Measurements from ENCODE around the gene RNF141.

Gene RNF141

DNA sequence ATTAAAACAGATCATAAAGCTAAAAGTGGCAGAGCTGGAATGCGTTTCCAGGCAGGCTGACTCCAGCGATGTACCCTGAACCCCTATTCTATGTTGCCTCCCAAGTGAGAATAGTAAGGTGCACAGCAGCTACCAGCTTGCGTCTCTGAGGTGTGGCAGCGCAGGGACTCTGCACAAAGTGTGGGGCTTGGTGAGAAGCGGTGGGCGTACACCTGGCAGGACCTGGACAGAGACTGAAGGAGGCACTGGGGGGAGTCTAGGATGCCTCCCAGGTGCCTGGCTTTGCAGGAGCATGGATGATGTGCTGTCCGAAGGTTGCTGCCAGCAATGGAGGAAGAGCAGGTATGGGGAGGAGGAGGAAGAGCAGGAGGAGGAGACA is 43.0 kb downstream of the RNF141 start:
- DNase-seq (ENCODE audit: low read depth) = no peak

DNA sequence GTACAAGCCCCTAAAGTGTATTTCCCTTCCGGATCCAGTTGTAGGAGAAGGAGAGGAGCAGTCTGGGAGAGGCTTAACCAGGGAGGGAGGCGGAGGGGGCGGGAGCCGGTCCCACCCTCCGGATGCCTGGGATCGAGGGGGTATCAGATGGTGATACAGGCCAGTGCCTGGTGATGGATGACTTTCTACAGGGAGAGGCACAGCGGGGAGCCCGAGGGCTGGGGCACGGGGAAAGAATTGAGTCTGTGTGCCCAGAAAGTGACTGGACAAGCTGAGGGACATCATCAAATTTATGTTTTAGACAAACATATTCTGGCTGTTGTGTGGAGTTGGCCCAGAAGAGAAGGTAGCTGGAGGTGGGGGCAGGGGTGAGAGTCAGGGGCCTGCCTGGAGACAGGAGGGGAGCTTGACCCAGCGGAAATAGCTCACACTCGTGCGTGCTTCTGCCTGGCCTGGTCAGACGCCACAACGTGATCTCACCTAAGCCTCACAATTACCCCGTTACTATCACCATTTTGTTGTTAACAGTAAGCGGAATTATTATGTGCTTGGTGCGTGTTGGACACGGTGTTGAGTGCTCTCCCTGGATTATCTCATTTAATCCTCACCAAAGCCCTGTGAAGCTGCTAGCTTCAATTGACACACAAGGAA is 43.5 kb downstream of the RNF141 start:
- DNase-seq (ENCODE audit: low read depth) = no peak

DNA sequence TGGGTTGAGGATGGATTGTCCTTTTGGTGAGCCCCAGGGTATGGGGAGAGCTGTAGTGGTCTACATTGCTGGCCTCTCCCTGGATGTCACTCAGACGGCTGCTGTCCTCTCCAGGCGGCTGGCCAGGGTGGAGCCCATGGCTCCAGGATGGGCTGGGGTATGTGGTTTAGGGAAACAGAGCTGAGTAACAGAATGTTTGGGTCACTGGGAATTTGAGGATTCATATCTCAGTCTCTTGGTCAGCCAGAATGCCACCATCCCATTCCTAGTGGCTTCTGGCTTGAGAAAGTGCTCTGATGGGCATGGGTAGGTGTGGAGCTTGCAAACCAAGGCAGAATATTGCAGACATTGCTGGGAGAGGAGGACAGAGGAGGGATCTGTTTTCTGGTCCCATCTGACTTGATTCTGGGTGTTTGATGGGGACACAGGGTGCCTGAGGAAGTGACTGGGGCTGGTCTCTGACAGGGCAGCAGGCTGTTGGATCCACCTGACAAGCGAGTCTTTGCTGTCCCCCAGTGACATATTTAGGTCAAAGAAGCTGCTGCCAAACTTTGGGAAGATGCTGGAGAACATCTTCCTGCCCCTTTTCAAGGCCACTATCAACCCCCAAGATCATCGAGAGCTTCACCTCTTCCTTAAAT is 44.6 kb downstream of the RNF141 start:
- no peak for DNase-seq (ENCODE audit: low read depth)

DNA sequence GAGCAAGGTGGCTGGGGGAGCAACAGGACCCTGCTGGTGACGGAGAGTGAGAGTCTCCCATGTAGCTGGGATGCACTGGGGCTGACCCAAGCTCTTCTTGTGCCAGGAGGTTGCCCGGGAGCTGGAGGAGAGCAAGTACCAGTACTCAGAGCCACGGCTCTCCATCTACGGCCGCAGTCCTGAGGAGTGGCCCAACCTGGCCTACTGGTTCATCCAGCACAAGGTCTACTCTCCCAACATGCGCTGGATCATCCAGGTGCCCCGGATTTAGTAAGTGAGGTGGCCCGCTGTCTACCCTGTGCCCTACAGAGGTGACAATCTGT is 45.6 kb downstream of the RNF141 start:
- DNase-seq (ENCODE audit: low read depth) = no peak

DNA sequence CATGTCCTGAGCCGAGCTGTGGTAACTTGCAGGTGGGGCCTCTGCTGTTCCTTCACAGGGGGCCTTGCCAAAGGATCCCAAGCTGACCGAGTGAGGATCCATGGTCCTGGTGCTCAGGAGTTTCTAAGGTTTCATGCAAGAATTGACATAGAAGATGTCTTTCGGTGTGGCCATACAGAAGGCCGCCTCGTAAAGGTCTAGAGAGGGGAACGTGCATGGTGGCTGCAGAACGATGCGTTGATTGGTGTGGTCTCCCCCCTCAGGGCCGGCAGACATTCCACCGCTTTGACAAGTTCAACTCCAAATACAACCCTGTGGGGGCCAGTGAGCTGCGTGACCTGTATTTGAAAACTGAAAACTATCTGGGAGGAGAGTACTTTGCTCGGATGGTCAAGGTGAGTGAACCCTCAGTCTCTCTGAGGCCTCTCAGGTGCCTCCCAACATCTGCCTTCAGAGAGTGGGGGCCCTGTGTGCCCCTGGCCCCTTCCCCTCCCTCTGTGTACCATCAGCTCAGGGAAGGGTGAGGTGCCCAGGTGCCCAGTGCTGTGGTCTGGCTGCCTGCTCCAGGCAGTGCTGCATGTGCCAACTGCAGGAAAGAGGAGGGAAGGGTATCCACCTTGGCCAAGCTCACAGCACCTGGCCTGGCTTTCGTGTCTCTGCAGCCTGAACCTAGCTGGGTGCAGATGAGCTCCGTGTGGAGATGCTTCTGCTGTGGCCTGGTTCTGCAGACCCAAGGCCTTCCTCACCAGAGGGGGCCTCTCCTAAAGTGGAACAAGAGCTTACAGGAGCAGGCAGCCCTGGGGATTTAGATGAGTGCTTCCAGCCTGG is 46.1 kb downstream of the RNF141 start:
- no peak for DNase-seq (ENCODE audit: low read depth)

DNA sequence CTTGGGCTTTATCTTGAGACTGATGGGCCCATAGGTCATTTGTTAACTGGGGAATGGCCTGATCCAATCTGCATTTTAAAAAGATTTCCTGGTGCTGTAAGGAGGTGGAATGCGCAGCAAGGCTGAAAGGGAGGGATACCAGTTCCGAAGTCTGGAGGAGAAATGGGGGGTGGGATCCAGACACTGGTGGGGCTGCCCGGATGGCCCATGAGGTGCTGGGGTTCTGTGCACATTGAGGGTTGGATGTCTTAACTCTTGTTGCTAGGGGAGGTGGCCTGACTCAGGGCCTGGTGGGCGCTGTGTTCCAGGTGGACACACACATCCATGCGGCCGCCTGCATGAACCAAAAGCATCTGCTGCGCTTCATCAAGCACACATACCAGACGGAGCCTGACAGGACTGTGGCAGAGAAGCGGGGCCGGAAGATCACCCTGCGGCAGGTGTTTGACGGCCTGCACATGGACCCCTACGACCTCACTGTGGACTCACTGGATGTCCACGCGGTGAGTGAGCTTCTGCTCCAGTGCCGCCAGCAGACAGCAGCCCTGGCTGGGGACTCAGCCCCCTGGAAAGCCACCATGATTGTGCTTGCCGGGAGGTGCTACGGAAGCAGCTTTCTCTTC is 47.8 kb downstream of the RNF141 start:
- DNase-seq (ENCODE audit: low read depth) = no peak

DNA sequence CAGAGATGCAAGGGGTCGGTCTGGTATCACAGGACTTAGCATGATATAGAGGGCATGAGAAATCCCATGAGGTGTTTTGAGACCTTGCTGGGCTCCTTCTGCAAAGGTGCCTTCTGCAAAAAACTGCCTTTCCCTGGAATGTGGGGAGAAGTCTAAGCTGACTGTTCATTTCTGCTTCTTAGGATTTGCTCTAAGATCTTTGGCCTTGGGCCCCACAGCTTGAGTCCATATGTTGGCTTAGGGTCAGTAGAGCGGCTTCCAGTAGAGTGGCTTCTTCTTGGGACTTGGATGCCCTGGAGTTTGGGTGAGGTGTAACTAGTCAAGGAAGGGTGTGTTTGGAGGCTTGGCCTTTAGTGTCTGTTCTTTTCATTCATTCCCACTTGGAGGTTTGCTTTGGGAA is 48.9 kb downstream of the RNF141 start:
- no peak for DNase-seq (ENCODE audit: low read depth)

DNA sequence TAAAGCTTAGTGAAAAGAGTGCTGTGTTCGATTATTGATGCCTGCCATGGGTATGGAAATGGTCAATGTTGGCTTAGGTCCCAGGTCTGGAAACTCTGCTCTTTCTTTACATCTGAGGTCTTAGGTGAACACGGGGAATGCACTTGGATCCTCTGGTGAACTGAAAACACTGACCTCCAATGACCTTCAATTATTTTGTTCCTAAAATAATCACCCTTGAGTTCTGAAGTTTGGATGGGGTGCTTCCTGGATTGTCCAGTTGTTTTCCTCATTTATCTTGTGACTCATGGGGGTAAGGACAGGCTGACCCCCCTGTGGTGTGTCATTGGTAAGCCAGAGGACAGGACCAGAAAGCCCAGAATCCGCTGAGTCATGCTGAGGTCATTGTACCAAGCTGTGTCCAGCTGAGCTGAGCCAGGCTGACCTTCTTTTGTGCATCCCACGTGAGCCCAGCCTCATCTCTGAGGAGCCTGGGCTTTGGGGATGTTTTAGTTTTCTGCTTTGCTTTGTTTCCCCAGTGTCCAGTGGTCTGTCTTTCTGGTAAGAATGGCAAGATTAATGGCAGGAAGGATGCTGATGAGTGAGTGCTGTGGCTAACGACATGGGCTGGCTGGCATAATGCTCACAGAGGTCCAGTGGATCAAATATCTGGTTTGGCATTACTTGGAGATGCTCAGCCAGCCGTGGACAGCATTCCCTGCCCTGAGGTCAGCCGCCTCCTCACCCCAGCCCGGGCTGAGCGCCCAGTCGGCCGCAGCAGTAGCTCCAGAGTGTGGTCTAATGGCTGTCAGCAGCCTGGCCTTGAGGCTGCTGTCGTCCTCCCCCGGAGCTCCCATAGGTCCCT is 50.4 kb downstream of the RNF141 start:
- no peak for DNase-seq (ENCODE audit: low read depth)

DNA sequence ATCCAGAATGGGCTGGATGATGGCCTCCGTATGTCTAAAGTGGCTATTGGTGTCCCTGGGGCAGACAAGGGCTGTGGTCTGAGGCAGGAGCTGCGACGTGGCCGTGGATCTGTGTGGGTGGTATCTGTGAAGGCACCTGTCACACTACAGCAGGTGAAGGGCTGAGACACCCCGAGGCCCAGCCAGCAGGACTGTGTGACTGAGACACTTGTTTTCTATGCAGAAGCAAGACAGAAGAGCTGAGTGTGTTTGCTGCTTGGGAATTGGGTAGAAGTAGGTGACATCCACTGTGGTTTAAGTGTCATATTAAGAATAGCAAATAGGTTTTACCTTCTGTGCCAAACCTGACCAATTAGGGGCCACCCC is 51.0 kb downstream of the RNF141 start:
- no peak for DNase-seq (ENCODE audit: low read depth)

DNA sequence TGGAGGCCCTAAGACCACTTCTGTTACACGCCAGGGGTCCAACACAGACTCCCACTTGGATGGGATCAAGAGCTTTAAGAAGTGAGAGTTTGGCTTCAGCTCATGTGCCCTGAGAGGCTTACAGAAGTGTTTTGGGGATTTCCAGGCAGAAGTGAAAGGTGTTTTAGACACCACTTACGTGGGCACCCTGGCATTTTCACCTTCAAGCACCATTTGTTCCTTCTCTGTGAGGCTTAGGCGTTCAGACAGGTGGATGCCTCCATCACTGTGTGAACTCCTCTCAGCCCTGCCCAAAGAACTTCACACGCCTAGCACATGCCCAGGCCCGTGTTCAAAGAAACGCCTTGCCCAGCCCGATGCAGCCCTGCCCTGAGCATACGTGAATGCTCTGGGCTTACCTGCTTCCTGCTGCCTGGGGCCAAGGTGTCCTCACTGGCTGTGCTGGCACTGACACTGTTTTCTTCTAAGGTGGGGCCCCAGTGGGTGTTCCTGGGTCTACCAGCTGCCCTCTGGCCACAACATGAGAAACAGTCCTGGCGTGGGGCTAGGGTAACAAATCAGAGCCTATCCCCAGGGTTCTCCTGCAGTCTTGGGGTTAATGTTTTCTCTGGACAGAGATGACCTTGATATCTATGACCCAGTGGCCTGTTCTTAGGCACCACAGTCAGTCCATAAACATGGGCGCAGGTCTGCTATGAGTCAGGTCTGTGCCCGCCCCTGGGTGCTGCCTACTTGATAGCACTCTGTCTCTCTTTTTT is 51.9 kb downstream of the RNF141 start:
- no peak for DNase-seq (ENCODE audit: low read depth)

DNA sequence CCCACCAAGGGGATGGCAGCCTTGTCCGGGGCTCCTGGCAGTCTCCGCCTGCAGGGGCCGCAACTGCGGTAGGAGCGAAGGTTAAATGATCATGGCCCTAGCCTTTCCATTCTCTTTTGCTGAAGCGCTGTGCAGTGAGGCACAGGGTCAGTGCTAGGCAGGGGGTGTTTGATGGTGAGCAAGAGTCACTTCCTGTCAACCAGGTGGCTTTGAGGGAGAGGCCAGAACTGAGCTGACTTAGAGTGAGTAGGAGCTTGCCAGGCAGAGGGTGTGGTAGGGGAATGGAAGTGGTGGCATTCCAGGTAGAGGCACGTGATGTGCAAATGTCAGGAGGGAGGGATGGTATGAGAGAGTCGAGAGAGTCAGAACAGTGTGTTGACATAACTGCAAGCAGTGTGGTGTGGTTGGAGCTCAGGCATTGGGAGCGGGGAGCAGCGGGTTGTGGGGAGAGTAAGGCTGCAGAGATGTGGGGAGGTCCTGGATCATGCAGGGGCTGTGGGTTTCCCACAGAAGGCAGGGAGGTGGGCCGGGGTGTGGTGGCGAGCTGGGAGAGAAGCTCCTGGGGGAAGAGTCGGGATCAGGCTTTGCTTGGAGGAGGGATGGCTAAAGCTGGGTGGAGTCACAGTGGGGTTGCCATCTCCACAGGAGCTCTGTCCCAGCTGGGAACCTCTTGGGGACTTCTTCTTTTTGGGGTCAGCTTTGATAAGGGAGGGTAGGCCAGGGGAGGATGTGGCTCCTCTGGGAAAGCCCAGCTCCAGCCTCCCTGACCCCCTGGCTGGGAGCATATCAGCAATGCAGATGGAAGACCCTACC is 52.7 kb downstream of the RNF141 start:
- no peak for DNase-seq (ENCODE audit: low read depth)

DNA sequence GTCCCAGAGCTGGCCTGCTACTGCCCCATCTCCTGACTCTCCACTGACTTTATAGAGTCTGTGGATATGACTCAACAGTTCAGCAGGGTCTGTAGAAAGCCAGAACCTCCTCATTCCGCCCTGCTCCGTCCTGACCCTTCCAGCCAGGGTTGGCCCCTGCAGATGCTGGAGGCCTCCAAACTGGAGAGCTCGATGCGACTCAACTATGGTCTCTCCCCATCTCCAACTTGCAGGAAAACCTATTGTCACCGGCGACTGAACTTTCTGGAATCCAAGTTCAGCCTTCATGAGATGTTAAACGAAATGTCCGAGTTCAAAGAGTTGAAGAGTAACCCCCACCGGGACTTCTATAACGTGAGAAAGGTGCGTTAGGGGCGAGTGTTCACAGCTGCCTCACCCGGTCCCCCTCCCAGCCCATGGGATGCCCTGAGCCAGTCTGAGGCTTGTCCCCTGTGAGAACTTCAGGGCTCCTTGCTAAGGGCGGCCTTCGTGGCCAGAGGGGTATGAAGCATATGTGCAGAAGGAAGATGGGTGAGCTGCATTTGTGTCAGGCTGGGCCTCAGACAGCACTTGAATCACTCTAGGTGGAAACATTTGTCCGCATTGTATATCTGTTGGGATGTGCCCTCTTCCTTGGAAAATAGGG is 53.9 kb downstream of the RNF141 start:
- DNase-seq (ENCODE audit: low read depth) = no peak

DNA sequence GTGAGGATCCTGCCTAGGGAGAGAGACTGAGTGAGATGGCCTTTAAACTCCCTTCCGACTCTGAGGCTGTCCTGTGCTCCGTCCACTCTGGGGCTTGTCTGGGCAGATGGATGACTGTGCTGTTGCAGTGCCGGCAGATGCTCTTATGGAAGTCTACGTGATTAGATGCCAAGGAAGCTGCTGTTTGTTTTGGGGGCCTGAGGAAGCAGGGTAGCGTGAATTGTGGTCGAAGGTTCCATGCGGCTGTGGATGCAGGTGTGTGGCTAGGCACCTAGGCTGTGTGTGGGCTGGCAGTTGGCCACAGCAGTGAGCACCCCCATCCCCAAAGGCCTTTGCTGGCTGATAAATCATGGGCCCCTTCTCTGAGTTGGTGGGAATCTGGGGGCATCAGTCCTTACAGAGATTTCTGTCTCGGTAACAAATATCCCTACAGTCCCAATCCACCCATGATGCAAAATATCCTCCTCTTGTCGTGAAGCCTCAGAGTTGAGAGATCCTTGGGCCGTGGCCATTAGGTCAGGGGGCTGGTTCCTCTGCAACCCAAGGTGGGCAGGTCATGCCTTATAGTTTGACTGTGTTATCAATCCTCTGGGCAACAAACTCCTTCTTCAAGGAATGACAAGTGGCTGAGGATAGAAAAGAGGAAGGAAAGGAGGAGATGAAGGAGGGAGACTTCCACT is 54.7 kb downstream of the RNF141 start:
- no peak for DNase-seq (ENCODE audit: low read depth)

DNA sequence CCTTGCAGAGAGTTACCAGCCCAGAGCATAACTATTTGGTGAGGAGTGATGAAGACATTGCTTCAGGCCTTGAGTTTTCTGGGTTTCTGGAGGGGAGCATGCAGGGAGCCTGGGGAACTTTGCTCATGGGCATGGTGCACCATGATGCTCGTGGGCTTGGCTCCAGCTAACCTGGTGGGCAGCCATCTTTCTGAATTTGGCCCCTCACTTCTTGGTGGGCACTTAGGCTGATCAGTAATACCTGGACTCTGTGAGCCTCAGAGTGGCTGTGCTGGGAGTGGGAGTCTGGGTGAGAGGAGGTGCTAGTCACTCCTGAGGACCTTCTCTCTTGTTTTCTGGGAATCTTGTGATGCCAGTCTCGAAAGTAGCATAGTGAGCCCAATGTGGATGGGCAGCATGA is 55.3 kb downstream of the RNF141 start:
- no peak for DNase-seq (ENCODE audit: low read depth)

DNA sequence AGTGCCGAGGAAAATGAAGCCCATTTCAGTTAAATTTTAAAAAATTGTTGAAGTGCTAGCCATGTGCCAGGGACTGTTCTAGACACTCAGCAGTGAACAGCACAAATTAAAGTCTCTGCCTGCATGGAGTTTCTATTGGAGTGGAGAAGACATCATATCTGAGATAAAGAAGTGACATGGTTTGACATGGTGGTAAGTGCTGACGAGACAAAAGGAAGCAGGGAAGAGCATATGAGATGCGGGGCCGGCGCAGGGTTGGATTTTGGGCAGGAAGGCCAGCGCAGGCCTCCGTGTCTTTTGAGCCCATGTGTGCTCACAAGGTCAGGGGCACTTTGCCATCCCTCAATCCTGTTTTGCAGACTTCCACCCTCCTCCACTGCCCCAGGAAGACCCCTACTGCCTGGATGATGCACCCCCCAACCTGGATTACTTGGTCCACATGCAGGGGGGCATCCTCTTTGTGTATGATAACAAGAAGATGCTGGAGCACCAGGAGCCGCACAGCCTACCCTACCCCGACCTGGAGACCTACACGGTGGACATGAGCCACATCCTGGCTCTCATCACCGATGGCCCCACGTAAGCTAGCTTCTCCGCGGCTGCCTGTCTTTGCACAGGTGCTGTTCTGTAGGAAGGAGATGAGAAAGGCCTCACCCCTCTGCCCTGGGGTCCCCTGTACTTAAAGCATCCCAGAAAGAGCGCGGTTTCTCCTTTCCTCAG is 56.4 kb downstream of the RNF141 start:
- no peak for DNase-seq (ENCODE audit: low read depth)

DNA sequence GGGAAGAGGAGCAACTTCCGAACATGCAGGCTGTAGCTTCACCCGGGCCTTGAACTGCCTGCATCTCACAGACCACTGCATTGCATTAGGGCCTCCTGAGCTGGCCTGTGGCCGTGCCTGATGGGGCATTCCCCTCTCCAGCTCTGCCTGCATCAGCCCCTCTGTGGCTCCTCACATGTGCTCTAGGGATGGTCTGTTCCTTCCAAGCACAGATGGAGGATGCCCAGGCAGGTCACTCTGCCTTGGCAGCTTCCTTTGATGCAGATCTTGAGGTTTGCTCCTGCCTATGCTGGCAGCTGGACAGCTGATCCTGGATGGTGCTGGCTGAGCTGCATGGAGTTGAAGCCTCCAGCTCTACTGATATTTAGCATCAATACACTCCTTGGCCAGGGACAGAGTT is 57.4 kb downstream of the RNF141 start:
- DNase-seq (ENCODE audit: low read depth) = no peak

DNA sequence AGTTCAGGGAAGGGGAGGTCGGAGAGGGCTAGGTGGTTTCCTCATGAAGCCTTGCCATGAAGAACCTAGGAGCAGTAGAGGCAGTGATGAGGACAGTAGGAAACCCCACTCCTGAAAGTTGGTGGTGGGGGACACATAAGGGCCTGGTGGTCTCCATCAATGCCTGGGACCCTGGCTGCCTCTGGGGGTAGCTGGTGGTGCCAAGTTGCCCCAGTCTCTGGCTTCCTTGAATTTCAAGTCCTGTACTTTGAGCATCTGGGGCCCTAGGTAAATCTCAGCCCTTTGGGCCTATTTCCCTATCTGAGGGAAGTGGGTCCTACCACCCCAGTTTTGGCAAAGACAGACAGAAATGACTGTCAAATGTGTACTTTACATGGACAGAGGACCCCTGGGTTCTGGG is 57.8 kb downstream of the RNF141 start:
- DNase-seq (ENCODE audit: low read depth) = no peak

DNA sequence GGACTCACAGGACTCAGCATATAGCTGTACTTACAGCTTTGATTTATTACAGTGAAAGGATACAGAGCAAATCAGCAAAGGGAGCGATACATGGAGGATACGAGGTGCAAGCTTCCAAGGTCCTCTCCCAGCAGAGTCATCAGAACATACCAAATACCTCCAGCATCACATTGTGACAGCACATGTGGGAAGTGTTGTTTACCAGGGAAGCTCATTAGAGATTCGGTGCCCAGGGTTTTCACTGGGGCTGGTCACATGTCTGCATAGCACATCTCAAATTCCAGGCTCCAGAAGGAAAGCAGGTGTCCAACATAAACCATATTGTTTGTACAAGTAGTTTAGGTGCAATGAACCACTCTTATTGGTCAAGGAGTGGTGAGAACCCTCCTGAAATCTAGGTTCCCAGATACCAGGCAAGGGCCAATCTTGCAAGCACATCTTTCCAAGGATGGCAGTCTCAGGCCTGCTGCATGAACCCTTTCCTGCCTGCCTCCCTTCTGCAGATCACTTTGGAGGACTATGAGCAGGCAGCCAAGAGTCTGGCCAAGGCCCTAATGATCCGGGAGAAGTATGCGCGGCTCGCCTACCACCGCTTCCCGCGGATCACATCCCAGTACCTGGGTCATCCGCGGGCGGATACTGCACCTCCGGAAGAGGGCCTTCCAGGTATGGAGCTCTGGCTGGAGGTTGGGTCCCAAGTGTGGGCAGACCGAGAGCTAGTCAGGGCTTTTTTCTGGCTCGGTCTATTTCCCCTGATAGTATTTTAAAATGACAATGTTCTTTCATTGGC is 59.2 kb downstream of the RNF141 start:
- DNase-seq (ENCODE audit: low read depth) = no peak

All from activated T-cell treated with anti-CD3 and anti-CD28 coated beads for 48 hours (primary cell).